HPDE6-E6E7 (cell line): ENCODE measurements around the gene CDC45.
"Not testable (repeated sequence)": the region's sequence is repeated elsewhere in the genome, so short reads cannot be mapped to it uniquely, and the experiment has no call there.

Source experiments
- DNase-seq: peaks from one replicate; pipeline ENCODE4 v3.0.0; 2011; ENCODE audit warnings: missing footprints; ENCODE audit errors: extremely low spot score

Gene CDC45

GRCh38 chr22:19479355-19480172, at the start of gene CDC45:
Gene CDC45 (plus strand): TSS chr22:19479920. CDS start chr22:19479969, 49 bp downstream.
- DNase-seq: peak; percentile 95

GRCh38 chr22:19429950-19430889, 49.5 kb upstream of the CDC45 start:
- peak; percentile 15 for DNase-seq

- no peak for DNase-seq
Observed at GRCh38 chr22:19430890-19431541, 48.7 kb upstream of the CDC45 start.

- DNase-seq: peak; percentile 60
Observed at GRCh38 chr22:19431649-19432132, 48.0 kb upstream of the CDC45 start, which contains the start of gene HIRA. Gene HIRA (minus strand): TSS chr22:19431733. CDS start chr22:19431476, 257 bp downstream.

GRCh38 chr22:19432133-19432851, 47.4 kb upstream of the CDC45 start, which contains the start of gene MRPL40:
Gene MRPL40 (plus strand): TSS chr22:19432545. CDS start chr22:19432555, 10 bp downstream.
- DNase-seq: peak; percentile 87

- no peak for DNase-seq
Observed at GRCh38 chr22:19434401-19434800, 45.3 kb upstream of the CDC45 start.

- no peak for DNase-seq
Observed at GRCh38 chr22:19434829-19435580, 44.7 kb upstream of the CDC45 start.

GRCh38 chr22:19436444-19437161, 43.1 kb upstream of the CDC45 start:
- not testable (repeated sequence) for DNase-seq

- no peak for DNase-seq
Observed at GRCh38 chr22:19438298-19438697, 41.4 kb upstream of the CDC45 start.

- no peak for DNase-seq
Observed at GRCh38 chr22:19440411-19441195, 39.1 kb upstream of the CDC45 start.

- no peak for DNase-seq
Observed at GRCh38 chr22:19442166-19442565, 37.6 kb upstream of the CDC45 start.

- no peak for DNase-seq
Observed at GRCh38 chr22:19443544-19444211, 36.0 kb upstream of the CDC45 start.

GRCh38 chr22:19445279-19445982, 34.3 kb upstream of the CDC45 start:
- DNase-seq: not testable (repeated sequence)

- DNase-seq: no peak
Observed at GRCh38 chr22:19446603-19447329, 33.0 kb upstream of the CDC45 start.

- peak; percentile 95 for DNase-seq
Observed at GRCh38 chr22:19447330-19448075, 32.2 kb upstream of the CDC45 start, which contains the start of gene C22orf39. Gene C22orf39 (minus strand): TSS chr22:19447711. CDS start chr22:19447688, 23 bp downstream.

- peak; percentile 70 for DNase-seq
Observed at GRCh38 chr22:19448076-19448607, 31.6 kb upstream of the CDC45 start.
